ENCODE data around the gene CDK10. TPM values are rescaled to one million over a fixed set of nuclear protein-coding genes. Genes with fewer than 3 reads are reported as not detected.
"Not testable (repeated sequence)": the region's sequence is repeated elsewhere in the genome, so short reads cannot be mapped to it uniquely, and the experiment has no call there.

Gene CDK10
- total RNA-seq, 1 experiment from 2014 or later, result 42.3 TPM

DNA sequence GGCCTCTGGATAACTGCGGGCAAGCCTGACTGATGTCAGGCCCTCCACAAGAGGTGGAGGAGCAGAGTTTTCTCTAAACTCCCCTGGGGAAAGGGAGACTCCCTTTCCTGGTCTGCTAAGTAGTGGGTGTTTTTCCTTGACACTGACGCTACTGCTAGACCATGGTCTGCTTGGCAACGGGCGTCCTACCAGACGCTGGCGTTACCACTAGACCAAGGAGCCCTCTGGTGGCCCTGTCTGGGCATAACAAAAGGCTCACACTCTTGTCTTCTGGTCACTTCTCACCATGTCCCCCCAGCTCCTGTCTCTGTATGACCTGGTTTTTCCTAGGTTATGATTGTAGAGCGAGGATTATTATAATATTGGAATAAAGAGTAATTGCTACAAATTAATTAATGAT lies 19.5 kb upstream of the CDK10 start:
- DNase-seq (ENCODE audit: extremely low read depth, low read depth), result peak; percentile 44

DNA sequence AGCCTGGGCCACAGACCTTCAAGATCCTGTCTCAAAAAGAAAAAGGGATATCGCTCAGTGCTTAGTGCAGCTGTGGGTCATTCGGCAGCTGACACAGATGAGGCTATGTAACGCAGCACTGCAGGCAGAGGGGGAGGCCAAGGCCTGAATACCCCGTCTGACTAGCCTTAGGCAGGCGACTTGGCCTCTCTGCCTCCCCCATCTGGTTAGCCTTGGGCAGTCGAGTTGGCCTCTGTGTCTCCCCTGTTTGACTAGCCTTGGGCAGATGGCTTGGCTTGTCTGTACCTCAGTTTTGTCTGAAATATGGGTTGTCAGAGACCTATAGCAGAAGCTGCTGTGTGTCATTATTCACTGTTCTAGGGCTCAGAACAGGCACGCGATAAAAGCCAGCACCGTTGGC lies 18.9 kb upstream of the CDK10 start:
- DNase-seq (ENCODE audit: extremely low read depth, low read depth), result no peak

DNA sequence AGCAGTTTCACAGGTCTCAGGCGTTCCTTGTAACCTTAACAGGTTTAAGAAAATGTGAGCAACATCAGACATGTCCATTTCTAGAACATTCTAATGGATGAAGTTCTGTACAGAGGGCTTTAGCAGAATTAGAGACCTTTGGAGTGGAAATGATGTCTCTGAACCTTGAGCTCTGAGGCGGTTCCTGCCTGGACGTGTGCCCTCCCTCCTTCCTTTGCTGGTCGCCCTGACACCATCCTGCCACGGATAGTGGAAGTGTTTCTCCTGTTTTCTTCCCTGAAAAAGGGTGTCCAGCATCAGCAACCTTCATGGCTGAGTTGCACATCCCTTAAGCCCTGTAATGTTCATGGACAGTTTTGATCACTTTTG lies 17.7 kb upstream of the CDK10 start:
- DNase-seq (ENCODE audit: extremely low read depth, low read depth), result no peak

- DNase-seq (ENCODE audit: extremely low read depth, low read depth), result no peak
Observed at GRCh38 chr16:89669755-89670154, 16.7 kb upstream of the CDK10 start.

GRCh38 chr16:89670496-89671431 lies 15.7 kb upstream of the CDK10 start:
- DNase-seq (ENCODE audit: extremely low read depth, low read depth), result no peak

DNA sequence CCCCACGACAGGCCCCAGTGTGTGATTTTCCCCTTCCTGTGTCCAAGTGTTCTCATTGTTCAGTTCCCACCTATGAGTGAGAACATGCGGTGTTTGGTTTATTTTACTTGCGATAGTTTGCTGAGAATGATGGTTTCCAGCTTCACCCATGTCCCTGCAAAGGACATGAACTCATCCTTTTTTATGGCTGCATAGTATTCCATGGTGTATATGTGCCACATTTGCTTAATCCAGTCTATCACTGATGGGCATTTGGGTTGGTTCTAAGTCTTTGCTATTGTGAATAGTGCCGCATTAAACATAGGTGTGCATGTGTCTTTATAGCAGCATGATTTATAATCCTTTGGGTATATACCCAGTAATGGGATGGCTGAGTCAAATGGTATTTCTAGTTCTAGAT lies 14.9 kb upstream of the CDK10 start:
- not testable (repeated sequence) for DNase-seq (ENCODE audit: extremely low read depth, low read depth)

DNA sequence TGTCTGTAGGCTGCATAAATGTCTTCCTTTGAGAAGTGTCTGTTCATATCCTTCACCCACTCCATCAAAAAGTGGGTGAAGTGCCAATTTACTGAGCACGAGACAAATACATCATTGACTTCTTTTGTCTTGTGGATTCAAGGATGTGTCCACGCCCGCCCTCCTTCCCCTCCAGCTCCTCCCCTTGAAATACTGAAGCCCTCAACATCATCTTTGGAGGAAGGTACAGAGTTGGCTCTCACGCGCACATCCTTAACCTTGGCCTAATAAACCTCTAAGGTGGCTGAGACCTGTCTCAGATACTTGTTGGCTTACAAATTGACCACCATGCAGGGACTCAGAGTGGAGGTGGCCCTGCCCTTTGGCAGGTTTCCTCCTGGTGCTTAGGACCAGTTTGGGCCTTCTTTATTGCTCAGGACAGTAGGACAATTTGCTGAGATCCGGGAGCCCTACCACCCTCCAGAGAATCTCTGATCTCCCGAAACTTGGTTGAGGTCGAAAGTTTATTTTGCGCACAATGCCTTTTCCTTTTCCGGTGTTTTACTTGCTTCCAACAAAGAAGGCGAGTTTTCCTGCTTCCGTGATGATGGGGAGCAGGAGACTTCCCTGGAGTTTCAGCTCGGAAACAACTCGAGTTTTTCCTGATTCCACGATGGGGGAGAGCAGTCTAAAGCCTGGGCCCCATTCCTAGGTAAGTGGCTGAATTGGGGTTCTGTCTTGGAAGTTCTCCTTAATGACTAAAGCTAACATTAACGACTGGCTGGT lies 14.1 kb upstream of the CDK10 start:
- DNase-seq (ENCODE audit: extremely low read depth, low read depth), result no peak

DNA sequence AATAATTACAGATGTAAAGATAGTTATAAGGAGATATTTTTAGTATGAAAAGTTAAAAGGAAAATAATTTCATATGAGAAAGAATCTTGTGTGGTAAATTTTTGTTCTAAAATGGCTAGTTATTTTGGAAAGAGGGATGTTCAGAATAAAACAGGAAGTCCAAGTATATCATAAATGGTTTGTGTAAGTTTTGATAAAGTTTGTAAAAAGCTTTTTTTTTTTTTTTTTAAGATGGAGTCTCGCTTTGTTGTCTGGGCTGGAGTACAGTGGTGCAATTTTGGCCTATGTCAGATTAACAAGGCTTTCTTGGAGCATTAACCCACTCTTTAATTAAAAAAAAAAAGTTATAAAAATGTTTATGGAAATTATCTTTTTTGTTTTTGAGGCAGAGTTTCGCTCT lies 8.2 kb upstream of the CDK10 start:
- no peak for DNase-seq (ENCODE audit: extremely low read depth, low read depth)

- no peak for DNase-seq (ENCODE audit: extremely low read depth, low read depth)
Observed at GRCh38 chr16:89685916-89686315, 573 bp upstream of the CDK10 start.

- no peak for DNase-seq (ENCODE audit: extremely low read depth, low read depth)
Observed at GRCh38 chr16:89687092-89687940, 827 bp downstream of the CDK10 start.

- no peak for DNase-seq (ENCODE audit: extremely low read depth, low read depth)
Observed at GRCh38 chr16:89688395-89688794, 1.9 kb downstream of the CDK10 start.

DNA sequence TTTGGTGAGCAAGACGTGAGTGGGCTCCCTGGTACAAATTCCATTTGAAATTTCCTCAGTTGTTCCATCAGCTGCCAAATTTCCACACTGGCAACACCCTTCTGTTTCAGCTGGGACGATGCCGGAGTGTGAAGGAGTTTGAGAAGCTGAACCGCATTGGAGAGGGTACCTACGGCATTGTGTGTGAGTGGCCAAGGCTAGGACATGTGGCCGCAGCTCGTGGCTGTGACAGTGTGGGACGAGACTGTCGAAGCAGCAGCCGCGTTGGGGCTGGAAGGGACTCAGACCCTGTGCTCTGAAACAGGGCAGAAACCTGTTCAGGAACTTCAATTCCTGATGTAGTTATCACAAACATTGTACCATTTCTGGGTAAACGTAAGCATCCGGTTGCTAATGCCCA lies 2.7 kb downstream of the CDK10 start:
- no peak for DNase-seq (ENCODE audit: extremely low read depth, low read depth)

DNA sequence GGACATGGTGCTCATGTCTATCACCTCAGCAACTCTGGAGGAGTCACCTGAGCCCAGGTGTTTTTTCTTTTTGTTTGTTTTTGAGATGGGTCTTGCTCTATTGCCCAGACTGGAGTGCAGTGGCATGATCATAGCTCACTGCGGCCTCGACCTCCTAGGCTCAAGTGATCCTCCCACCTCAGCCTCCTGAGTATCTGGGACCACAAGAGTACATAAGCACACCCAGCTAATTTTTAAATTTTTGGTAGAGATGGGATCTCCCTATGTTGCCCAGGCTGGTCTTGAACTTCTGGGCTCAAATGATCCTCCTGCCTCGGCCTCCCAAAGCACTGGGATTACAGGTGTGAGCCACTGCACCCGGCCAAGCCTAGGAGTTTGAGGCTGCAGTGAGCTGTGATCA lies 3.1 kb downstream of the CDK10 start:
- DNase-seq (ENCODE audit: extremely low read depth, low read depth), result not testable (repeated sequence)

DNA sequence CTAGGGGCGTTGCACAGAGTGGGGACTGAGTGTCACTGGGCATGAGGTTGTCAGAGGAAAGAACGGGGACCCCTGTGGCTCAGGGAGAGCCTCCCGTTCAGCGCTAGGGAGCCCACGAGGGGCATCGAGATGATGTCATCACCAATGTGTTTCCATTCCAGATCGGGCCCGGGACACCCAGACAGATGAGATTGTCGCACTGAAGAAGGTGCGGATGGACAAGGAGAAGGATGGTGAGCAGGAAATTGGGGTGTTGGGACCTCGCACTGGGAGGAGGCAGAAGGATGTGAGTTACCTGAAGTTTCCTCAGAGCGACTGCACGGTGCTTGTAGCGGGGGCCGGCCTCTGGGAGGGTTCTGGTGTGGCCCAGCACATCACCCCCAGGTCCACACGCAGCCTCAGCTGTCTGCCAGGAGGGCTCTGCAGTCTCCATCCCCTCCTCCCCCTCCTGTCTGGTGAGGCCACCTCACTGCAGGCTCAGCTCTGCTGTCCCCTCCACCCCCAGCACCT lies 4.0 kb downstream of the CDK10 start:
- DNase-seq (ENCODE audit: extremely low read depth, low read depth), result no peak

- no peak for DNase-seq (ENCODE audit: extremely low read depth, low read depth)
Observed at GRCh38 chr16:89691231-89691985, 4.9 kb downstream of the CDK10 start.

DNA sequence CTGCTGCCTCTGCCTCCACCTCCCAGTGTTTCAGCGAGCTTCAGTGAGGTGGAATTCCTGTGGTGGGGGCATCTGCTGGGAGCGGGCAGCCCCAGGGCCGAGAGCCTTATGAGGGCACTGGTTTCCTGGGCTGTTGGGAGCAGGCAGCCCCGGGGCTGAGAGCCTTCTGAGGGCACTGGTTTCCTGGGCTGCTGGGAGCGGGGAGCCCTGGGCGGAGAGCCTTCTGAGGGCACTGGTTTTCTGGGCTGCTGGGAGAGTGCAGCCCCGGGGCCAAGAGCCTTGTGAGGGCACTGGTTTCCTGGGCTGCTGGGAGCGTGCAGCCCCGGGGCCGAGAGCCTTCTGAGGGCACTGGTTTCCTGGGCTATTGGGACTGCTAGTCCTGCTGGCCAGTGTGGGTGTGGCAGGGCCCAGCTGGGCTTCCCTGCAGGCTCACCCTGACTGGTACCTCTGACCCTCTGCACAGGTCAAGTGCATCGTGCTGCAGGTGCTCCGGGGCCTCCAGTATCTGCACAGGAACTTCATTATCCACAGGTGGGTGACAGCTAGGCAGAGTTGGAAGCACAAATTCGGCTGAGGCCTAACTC lies 5.6 kb downstream of the CDK10 start:
- no peak for DNase-seq (ENCODE audit: extremely low read depth, low read depth)

- no peak for DNase-seq (ENCODE audit: extremely low read depth, low read depth)
Observed at GRCh38 chr16:89693289-89693731, 6.8 kb downstream of the CDK10 start.

GRCh38 chr16:89693931-89694783 lies 7.7 kb downstream of the CDK10 start:
- DNase-seq (ENCODE audit: extremely low read depth, low read depth), result no peak

- DNase-seq (ENCODE audit: extremely low read depth, low read depth), result not testable (repeated sequence)
Observed at GRCh38 chr16:89694784-89695085, 8.2 kb downstream of the CDK10 start.
